ENCODE results near the gene POLD4. TPM values are rescaled to one million over a fixed set of nuclear protein-coding genes. Genes with fewer than 3 reads are reported as not detected.

The POLD4 gene
- total RNA-seq, 6 donors from 2014 or later, result 55.5 to 173 (median 106) TPM

GRCh38 chr11:67337257-67337656 is 16.1 kb downstream of the POLD4 start:
- no peak for ATAC-seq (ENCODE audit: low FRiP score in 2 of 2)
- no peak overlapping the region for H3K4me3 ChIP-seq
- WGBS, 2 donors, result 93 to 96% methylated on average over 3 of the region's 3 CpGs

GRCh38 chr11:67332081-67332691 is 21.2 kb downstream of the POLD4 start:
- 87 to 89% methylated on average over 6 of the region's 6 CpGs for WGBS, 2 donors
- no peaks in the 10 kb centered on the region for H3K27me3 ChIP-seq
- ATAC-seq (ENCODE audit: low FRiP score in 2 of 2) (no peak), DNase-seq (no peak)
- no peak overlapping the region for H3K4me3 ChIP-seq
- H3K4me1 ChIP-seq, result no peaks in the 10 kb centered on the region
- no peak for TF ChIP-seq POLR2A (IDR thresholded peaks at IDR 0.05)
- TF ChIP-seq, protein P1, sequence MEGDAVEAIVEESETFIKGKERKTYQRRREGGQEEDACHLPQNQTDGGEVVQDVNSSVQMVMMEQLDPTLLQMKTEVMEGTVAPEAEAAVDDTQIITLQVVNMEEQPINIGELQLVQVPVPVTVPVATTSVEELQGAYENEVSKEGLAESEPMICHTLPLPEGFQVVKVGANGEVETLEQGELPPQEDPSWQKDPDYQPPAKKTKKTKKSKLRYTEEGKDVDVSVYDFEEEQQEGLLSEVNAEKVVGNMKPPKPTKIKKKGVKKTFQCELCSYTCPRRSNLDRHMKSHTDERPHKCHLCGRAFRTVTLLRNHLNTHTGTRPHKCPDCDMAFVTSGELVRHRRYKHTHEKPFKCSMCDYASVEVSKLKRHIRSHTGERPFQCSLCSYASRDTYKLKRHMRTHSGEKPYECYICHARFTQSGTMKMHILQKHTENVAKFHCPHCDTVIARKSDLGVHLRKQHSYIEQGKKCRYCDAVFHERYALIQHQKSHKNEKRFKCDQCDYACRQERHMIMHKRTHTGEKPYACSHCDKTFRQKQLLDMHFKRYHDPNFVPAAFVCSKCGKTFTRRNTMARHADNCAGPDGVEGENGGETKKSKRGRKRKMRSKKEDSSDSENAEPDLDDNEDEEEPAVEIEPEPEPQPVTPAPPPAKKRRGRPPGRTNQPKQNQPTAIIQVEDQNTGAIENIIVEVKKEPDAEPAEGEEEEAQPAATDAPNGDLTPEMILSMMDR (IDR thresholded peaks at IDR 0.05), result no peak
- TF ChIP-seq POLR2AphosphoS5 (IDR thresholded peaks at IDR 0.05), result no peak
- TF ChIP-seq EP300 (IDR thresholded peaks at IDR 0.05), result no peak
- H3K36me3 ChIP-seq, result peaks cover 0 to 4% (median 2%) of the 10 kb centered on the region in 4 donors
- no peaks in the 10 kb centered on the region for H3K9me3 ChIP-seq
- H3K27ac ChIP-seq, result no peak overlapping the region

More at GRCh38 chr11:67337257-67337656, 16.1 kb downstream of the POLD4 start:
- DNase-seq, result no peak
- H3K4me1 ChIP-seq, result no peaks in the 10 kb centered on the region
- no peaks in the 10 kb centered on the region for H3K9me3 ChIP-seq
- TF ChIP-seq POLR2A (IDR thresholded peaks at IDR 0.05) (no peak), POLR2AphosphoS5 (IDR thresholded peaks at IDR 0.05) (no peak), EP300 (IDR thresholded peaks at IDR 0.05) (no peak)
- TF ChIP-seq, protein P1 (IDR thresholded peaks at IDR 0.05), result no peak
- no peak overlapping the region for H3K27ac ChIP-seq
- peaks cover 0 to 4% (median 2%) of the 10 kb centered on the region in 4 donors for H3K36me3 ChIP-seq
- H3K27me3 ChIP-seq, result no peaks in the 10 kb centered on the region

GRCh38 chr11:67323526-67323925 is 29.8 kb downstream of the POLD4 start:
- no peaks in the 10 kb centered on the region for H3K9me3 ChIP-seq
- no peaks in the 10 kb centered on the region for H3K36me3 ChIP-seq
- DNase-seq, result no peak
- no peak for ATAC-seq (ENCODE audit: low FRiP score in 2 of 2)
- H3K27ac ChIP-seq, result no peak overlapping the region
- TF ChIP-seq, protein P1 (IDR thresholded peaks at IDR 0.05), result no peak
- TF ChIP-seq POLR2AphosphoS5 (IDR thresholded peaks at IDR 0.05), result no peak
- no peak for TF ChIP-seq POLR2A (IDR thresholded peaks at IDR 0.05)
- TF ChIP-seq EP300 (IDR thresholded peaks at IDR 0.05), result no peak
- no peaks in the 10 kb centered on the region for H3K27me3 ChIP-seq
- H3K4me3 ChIP-seq, result no peak overlapping the region
- 94 to 95% methylated on average over 7 of the region's 7 CpGs for WGBS, 2 donors
- H3K4me1 ChIP-seq, result peaks cover 4 to 9% (median 7%) of the 10 kb centered on the region in 4 donors

- ATAC-seq (ENCODE audit: low FRiP score in 2 of 2) (no peak), DNase-seq (no peak)
- Histone ChIP-seq H3K36me3 (no peaks in the 10 kb centered on the region), H3K9me3 (no peaks in the 10 kb centered on the region), H3K4me1 (peaks cover 9 to 15% (median 12%) of the 10 kb centered on the region in 4 donors), H3K27ac (no peak overlapping the region), H3K4me3 (no peak overlapping the region), H3K27me3 (no peaks in the 10 kb centered on the region)
- 91 to 95% methylated on average over 3 of the region's 3 CpGs for WGBS, 2 donors
- TF ChIP-seq EP300 (IDR thresholded peaks at IDR 0.05) (no peak), POLR2A (IDR thresholded peaks at IDR 0.05) (no peak), POLR2AphosphoS5 (IDR thresholded peaks at IDR 0.05) (no peak)
- TF ChIP-seq, protein P1 (IDR thresholded peaks at IDR 0.05), result no peak
Observed at GRCh38 chr11:67322049-67322448, 31.3 kb downstream of the POLD4 start.

All from upper lobe of left lung (tissue), 6 donors.